ENCODE measurements around the gene INPP5A.

INPP5A gene

DNA sequence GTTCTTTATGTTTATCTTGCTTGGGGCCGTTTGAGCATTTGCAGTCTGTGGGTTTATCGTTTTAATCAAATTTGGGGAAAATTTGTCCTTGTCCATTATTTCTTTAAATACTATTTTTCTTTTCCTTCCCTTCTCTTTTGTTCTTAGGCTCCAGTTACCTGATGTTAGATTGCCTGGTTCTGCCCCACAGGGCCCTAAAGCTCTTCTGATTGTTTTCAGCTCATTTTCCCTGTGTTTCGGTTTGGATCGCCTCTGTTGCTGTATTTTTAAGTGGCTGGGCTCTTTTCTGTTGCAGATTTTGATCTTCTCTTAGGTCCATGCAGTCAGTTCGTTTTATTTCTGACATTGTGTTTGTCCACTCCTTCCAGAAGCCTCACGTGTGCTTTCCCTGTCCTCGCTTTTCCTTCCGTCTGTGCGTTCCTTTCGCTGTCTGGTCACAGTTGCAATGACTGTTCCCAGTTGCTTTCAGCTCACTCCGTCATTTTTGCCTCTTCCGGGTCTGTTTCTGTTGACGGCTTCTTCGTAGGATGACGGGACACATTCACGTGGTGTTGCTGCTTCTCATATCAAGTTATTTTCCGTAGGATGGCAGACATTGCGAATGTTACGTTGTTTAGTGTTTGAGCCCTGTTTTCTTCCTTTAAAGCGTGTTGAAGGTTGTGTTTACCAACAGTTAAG, 111.4 kb downstream of the INPP5A start:
- DNase-seq, result no peak

- DNase-seq, result peak in 1 of 4 experiments; percentile 1
Observed at GRCh38 chr10:132649651-132650360, 112.2 kb downstream of the INPP5A start.

GRCh38 chr10:132650611-132651250, 113.1 kb downstream of the INPP5A start:
- DNase-seq, result peak in 1 of 4 experiments; percentile 1

GRCh38 chr10:132651511-132652029, 114.0 kb downstream of the INPP5A start:
- peak in 1 of 4 experiments; percentile 1 for DNase-seq

DNA sequence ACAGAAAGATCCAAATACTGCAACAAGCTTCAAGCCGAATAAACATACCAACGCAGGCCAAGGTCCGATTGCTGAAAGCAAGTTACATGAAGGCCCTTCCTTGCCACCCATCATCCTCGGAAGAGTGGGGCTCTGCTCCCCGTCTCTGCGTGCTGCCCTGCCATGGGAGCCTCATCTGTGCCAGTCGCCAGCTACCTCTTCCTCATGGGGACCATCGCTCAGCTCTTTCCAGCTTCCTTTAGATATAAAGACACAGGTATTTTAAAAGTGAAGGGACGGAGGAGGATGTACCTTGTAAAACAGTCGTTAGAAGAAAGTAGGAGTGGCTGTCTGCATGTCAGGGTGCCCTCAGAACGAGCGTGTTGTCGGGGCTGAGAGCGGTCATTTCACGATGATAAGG, 114.9 kb downstream of the INPP5A start:
- DNase-seq, result no peak

DNA sequence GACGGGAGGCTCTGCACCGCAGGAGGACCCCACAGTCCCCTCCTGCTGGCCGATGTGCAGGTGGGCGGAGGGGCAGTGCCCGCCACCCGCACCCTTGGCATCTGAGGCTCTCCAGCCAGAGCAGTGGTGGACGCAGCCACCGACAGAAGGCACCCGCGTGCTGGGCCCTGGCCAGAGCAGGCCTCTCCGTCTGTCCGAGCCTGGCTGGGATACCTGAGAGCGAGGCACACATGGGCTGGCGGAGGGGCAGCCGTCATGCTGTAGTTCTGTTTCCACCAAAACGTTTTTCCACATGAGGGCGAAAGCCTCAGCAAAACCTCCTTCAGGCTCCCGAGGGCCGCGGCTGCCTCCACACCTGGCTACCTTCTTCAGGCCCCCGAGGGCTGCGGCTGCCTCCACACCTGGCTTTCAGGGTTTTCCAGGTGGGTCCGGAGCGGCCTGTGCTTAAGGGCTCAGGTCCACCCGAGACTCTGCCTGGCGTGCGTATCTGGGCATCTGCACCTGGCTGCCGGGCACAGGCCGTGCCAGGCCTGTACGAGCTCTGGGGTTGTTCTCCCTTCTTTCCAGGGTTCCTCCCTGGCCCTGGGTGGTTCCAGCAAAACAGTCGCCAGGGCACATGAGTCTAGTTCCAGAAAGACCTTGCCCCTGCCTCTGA, 115.5 kb downstream of the INPP5A start:
- peak in 1 of 4 experiments; percentile 1 for DNase-seq

DNA sequence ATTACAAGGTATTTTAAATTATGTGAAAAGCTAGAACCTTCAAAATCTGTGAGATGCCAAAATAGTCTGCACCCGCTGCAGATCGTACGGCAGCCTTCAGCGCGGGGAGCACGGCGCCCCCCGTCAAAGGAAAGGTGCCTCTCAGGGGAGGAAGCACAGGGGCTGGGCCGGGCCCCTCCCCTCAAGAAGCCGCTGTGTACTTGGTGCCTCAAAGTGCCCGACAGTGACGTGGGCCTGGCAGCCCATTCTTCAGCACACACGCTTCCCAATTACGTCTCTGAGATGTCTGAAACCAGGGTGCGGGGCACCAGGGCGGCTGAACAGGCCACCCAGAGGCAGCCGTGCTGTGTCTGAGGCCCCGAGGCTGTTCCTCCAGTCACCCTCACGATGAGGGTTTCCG, 116.1 kb downstream of the INPP5A start:
- peak in 1 of 4 experiments; percentile 0 for DNase-seq

DNA sequence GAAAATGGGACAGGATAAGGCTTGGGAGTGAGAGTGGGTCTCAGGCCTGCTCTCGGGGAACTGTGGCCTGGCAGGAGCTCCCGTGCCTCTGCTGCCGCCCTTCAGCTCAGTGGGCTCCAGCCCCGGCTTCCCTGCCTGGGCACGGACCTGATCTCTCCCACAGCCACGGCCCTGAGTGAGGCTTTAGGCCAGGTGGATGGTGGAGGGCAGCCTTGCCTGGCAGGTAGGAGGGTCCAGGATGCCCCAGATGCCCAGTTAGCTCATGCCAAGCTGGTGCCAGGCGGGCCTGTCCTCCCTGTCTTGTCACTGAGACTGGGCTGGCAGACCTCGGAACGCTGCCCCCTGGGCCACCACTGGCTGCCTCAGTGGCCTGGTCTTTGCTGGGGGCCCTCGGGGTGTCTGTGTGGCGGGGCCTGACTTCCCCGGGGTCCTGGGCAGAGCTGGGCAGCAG, 116.6 kb downstream of the INPP5A start:
- no peak for DNase-seq

DNA sequence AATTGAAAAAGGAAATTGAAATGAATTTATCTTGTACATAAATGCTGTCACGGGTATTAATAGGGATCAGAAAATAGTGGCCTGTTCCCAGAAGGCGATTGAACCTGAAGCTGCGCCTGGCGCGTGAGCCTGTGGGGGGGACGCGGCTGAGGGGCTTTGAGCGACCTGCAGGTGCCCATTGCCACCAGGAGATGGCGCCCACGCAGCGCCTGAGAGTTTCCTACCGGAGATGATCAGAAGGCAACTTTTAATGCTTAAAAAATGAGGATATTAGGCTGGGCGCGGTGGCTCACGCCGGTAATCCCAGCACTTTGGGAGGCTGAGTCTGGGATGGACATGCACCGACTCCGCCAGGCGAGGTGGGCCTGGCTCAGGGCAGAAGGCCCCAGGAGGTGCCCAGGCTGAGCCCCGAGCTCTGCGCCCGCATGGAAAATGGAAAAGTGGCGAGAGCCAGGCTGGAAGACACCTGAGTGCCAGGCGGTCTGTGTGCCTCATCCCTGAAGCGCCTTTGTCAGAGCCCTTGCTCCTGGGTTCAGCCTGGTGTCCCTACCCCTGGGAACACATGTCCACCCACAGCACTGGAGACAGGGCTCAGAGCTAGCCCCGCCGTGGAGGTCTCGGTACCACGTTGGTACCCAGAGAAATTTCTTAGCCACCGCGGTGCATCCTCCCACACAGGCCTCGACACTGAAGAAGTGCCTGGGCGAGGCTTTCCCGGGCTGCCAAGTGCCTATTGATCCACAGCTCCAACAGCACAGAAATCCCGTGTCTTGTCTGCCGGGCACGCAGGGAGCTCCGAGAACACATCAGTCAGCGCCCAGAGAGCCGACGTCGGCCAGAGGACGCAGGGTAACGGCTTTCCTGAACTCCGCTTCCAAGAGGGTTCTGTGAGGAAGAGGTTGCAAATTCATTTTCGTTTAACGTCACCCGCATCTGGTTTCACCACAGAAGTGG, 117.4 kb downstream of the INPP5A start:
- DNase-seq, result peak; percentile 56 to 79 (median 69)

DNA sequence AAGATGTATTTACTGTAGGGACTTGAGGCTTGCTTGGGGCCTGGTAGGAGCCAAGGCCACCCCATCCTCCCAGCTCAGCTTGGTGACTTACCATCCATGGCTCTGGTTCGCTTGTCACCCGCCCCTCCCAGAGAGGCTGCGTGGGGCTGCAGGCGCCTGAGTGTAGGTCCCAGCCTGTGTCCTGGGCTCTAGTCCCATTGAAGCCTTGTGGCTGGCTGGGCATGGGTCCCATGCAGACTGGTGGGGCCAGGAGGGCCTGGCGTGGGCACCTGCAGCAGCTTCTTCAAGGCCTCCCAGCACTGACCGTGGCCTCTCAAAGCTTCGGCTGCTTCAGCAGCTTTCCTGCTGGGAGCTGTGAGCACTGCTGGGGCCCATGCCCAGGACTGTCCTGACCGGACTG, 118.1 kb downstream of the INPP5A start:
- no peak for DNase-seq

GRCh38 chr10:132656283-132657126, 118.9 kb downstream of the INPP5A start:
- no peak for DNase-seq

GRCh38 chr10:132657127-132657706, 119.6 kb downstream of the INPP5A start:
- no peak for DNase-seq

GRCh38 chr10:132657748-132658147, 120.2 kb downstream of the INPP5A start:
- DNase-seq, result no peak

DNA sequence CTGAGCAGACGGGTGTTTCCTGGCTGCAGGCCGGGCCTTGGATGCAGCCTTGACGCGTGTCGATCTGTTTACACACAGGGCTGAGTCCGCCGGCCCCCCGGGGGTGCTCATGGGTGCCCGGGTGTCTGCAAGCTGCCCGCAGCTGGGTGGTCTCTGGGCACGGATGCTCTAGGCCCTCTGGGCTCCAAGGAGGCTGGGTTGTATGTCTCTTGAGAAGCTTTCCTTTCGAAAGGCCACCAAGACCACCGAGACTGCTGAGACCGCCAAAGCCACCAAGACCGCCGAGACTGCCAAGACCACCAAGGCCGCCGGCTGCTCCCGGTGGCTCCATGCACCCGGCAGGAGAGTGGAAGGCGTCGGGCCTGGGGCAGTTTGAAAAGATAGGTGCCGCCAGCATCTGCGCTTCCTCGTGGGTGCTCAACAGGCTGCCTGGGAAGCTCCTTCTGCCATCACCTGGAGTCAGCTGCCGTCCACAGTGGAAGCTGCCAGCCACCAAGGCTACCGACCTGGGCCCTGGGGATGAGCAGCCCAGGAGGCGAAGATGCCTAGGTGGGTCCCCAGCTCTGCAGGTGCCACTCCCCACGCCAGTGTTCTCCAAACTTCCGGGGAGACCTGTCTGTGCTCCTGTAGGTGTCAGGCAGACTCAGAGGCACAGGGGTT, 121.1 kb downstream of the INPP5A start:
- no peak for DNase-seq

DNA sequence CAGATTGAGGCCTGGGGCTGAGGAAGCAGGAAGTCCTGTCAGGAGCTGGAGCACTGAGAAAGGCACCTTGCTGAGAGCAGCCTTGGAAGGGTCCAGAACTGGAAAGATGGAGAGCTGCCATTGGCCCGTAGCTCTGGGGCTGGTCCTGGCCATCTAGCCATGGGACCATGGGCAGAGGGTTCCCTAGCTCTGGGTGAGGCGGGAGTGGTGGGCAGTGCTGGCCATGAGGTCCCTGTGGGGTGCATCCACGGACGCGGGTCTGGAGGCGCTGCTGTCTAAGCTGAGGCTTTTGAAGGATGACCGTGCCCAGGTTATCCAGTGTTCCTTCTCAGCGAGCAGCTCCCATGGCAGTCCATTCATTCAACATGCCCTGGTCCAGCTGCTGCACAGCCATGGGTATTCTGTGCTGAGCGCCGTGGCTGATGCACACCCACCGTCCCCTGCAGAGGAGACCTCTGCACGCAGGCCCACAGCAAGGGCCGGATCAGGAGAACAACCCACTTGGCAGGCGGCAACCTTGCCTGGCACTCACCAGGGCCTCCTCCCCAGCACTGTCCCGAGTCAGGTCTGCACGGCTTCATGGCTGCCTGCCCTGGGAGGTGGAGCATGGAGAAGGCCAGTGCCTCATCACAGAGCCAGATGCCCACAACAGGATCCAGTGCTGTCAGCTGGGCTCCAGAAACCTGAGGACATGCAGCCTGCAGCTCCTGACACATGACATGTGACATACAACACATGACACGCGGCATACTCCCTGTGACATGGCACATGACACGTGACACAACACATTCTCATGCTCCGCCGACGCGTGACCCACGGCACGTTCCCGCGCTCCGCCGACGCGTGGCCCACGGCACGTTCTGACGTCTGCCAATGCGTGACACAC, 121.9 kb downstream of the INPP5A start:
- no peak for DNase-seq

DNA sequence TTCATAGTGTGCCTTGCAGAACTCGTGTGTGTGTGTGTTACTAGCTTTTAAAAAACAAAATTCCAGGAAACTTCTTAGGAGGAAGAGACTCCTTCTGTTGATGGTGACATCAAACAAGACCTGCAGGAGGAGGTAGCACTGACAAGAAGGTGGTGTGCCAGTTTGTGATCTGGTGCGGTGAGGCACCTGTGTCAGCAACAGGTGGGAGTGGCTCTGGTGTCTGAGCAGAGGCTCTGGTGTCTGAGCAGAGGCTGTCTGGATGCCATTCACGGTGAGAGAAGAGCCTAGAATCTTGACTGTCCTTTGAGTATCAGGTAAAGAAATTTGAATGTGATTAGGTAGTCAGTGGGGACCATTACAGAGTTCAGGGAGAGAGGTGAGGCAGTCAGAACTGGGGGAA, 122.8 kb downstream of the INPP5A start:
- no peak for DNase-seq

DNA sequence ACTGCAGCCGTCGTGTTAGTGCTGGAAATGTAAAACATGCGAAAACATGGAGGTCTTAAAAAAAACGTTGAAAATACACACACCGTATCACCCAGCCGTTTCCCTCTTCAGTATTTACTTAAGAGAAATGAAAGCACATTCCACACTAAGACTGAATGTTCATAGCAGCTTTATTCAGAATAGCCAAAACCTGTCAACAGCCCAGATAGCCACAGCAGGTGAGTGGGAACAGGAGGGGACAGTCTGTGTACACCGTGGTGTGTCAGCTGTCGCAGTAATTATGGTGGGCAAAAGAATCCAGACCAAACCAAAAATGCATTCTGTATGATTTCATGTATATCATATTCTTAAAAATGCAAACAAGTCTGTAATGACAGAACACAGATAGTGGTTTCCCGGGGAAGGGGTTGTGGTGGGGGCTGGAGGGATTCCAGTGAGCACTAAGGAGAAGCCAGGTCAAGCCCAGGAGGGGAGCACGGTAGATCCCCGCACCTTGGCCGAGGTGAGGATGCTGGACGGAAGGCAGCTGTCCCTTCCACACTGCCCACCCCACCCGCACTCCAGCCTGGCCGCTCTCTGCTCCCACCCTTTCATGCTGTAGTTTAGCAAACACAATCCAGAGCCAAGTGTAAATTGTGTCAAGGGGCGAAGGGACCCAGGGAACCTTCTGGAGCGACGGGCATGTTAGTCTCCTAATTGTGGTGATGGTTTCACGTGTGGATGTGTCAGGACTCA, 124.8 kb downstream of the INPP5A start:
- no peak for DNase-seq

Measured in suppressor macrophage (primary cell).